Measurements from ENCODE around the gene TFF3. TPM values are rescaled to one million over a fixed set of nuclear protein-coding genes. Genes with fewer than 3 reads are reported as not detected.

TFF3 gene
- total and polyA plus RNA-seq, 2 experiments from 2014 or later, result 1.2 to 3.3 TPM

DNA sequence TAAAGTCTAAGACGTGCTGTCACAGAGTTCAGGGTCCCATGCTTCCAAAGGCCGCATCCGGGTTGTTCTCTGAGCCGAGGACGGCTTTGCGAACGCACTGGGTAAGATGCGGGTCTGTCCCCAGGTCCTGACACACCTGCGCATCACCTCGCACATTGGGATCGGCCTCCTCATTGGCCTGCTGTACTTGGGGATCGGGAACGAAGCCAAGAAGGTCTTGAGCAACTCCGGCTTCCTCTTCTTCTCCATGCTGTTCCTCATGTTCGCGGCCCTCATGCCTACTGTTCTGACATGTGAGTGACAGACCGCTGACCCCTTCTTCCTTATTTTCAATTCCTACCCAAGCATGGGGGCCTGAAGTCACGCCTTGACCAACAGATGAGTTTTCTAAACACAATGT lies 25.3 kb downstream of the TFF3 start:
- TF ChIP-seq, protein P1, sequence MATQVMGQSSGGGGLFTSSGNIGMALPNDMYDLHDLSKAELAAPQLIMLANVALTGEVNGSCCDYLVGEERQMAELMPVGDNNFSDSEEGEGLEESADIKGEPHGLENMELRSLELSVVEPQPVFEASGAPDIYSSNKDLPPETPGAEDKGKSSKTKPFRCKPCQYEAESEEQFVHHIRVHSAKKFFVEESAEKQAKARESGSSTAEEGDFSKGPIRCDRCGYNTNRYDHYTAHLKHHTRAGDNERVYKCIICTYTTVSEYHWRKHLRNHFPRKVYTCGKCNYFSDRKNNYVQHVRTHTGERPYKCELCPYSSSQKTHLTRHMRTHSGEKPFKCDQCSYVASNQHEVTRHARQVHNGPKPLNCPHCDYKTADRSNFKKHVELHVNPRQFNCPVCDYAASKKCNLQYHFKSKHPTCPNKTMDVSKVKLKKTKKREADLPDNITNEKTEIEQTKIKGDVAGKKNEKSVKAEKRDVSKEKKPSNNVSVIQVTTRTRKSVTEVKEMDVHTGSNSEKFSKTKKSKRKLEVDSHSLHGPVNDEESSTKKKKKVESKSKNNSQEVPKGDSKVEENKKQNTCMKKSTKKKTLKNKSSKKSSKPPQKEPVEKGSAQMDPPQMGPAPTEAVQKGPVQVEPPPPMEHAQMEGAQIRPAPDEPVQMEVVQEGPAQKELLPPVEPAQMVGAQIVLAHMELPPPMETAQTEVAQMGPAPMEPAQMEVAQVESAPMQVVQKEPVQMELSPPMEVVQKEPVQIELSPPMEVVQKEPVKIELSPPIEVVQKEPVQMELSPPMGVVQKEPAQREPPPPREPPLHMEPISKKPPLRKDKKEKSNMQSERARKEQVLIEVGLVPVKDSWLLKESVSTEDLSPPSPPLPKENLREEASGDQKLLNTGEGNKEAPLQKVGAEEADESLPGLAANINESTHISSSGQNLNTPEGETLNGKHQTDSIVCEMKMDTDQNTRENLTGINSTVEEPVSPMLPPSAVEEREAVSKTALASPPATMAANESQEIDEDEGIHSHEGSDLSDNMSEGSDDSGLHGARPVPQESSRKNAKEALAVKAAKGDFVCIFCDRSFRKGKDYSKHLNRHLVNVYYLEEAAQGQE (IDR thresholded peaks at IDR 0.05; ENCODE audit: unreplicated experiment), result no peak
- no peak for TF ChIP-seq ZNF114 (CRISPR knock-in tag; IDR thresholded peaks at IDR 0.05)
- TF ChIP-seq, protein P2, sequence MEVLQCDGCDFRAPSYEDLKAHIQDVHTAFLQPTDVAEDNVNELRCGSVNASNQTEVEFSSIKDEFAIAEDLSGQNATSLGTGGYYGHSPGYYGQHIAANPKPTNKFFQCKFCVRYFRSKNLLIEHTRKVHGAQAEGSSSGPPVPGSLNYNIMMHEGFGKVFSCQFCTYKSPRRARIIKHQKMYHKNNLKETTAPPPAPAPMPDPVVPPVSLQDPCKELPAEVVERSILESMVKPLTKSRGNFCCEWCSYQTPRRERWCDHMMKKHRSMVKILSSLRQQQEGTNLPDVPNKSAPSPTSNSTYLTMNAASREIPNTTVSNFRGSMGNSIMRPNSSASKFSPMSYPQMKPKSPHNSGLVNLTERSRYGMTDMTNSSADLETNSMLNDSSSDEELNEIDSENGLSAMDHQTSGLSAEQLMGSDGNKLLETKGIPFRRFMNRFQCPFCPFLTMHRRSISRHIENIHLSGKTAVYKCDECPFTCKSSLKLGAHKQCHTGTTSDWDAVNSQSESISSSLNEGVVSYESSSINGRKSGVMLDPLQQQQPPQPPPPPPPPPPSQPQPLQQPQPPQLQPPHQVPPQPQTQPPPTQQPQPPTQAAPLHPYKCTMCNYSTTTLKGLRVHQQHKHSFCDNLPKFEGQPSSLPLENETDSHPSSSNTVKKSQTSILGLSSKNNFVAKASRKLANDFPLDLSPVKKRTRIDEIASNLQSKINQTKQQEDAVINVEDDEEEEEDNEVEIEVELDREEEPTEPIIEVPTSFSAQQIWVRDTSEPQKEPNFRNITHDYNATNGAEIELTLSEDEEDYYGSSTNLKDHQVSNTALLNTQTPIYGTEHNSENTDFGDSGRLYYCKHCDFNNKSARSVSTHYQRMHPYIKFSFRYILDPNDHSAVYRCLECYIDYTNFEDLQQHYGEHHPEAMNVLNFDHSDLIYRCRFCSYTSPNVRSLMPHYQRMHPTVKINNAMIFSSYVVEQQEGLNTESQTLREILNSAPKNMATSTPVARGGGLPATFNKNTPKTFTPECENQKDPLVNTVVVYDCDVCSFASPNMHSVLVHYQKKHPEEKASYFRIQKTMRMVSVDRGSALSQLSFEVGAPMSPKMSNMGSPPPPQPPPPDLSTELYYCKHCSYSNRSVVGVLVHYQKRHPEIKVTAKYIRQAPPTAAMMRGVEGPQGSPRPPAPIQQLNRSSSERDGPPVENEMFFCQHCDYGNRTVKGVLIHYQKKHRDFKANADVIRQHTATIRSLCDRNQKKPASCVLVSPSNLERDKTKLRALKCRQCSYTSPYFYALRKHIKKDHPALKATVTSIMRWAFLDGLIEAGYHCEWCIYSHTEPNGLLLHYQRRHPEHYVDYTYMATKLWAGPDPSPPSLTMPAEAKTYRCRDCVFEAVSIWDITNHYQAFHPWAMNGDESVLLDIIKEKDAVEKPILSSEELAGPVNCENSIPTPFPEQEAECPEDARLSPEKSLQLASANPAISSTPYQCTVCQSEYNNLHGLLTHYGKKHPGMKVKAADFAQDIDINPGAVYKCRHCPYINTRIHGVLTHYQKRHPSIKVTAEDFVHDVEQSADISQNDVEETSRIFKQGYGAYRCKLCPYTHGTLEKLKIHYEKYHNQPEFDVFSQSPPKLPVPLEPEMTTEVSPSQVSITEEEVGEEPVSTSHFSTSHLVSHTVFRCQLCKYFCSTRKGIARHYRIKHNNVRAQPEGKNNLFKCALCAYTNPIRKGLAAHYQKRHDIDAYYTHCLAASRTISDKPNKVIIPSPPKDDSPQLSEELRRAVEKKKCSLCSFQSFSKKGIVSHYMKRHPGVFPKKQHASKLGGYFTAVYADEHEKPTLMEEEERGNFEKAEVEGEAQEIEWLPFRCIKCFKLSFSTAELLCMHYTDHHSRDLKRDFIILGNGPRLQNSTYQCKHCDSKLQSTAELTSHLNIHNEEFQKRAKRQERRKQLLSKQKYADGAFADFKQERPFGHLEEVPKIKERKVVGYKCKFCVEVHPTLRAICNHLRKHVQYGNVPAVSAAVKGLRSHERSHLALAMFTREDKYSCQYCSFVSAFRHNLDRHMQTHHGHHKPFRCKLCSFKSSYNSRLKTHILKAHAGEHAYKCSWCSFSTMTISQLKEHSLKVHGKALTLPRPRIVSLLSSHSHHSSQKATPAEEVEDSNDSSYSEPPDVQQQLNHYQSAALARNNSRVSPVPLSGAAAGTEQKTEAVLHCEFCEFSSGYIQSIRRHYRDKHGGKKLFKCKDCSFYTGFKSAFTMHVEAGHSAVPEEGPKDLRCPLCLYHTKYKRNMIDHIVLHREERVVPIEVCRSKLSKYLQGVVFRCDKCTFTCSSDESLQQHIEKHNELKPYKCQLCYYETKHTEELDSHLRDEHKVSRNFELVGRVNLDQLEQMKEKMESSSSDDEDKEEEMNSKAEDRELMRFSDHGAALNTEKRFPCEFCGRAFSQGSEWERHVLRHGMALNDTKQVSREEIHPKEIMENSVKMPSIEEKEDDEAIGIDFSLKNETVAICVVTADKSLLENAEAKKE (CRISPR knock-in tag; IDR thresholded peaks at IDR 0.05), result no peak
- no peak for TF ChIP-seq EZH2phosphoT487 (IDR thresholded peaks at IDR 0.05; ENCODE audit: unreplicated experiment)
- Mint-ChIP-seq H3K27me3 (ENCODE audit: insufficient read depth, low read depth, poor library complexity) (peaks cover 8% of the 10 kb centered on the region), H3K4me1 (peaks cover 2% of the 10 kb centered on the region; the same call in 2 of the 3 replicates), H3K36me3 (ENCODE audit: low read depth) (peaks cover 31% of the 10 kb centered on the region), H3K4me3 (no peak overlapping the region), H3K27ac (no peak overlapping the region), H3K9me3 (peaks cover 9% of the 10 kb centered on the region; the same call in 2 of the 3 replicates)
- Histone ChIP-seq H3K4me1 (ENCODE audit: insufficient read depth) (no peaks in the 10 kb centered on the region), H2AFZ (no peak overlapping the region), H3K4me2 (no peak overlapping the region), H3K4me3 (no peak overlapping the region), H3K27me3 (ENCODE audit: insufficient read depth) (no peaks in the 10 kb centered on the region), H3F3A (replicated peaks; ENCODE audit: low read depth) (no peaks in the 10 kb centered on the region), H4K20me1 (replicated peaks; ENCODE audit: insufficient read depth) (no peaks in the 10 kb centered on the region), H3K79me2 (replicated peaks; ENCODE audit: insufficient read depth) (no peaks in the 10 kb centered on the region), H3K36me3 (ENCODE audit: insufficient read depth) (no peaks in the 10 kb centered on the region), H3K27ac (ENCODE audit: low read depth) (no peak overlapping the region), H3K9me2 (ENCODE audit: insufficient read depth) (no peaks in the 10 kb centered on the region)
- DNase-seq (ENCODE audit: low spot score), result no peak
- ATAC-seq, result no peak

Data from GM23338 (cell line).